IPS DF 19.7 (cell line): ENCODE results near the gene NDUFV3.
A peak's percentile ranks its signal among the peaks of the same experiment; 100 is the strongest.
"Not testable (repeated sequence)": the region's sequence is repeated elsewhere in the genome, so short reads cannot be mapped to it uniquely, and the experiment has no call there.

ENCODE experiments used
- DNase-seq: peaks from one replicate; pipeline ENCODE4 v3.0.0-alpha.2; 2013; ENCODE audit warnings: low read depth, low spot score

The NDUFV3 gene

DNA sequence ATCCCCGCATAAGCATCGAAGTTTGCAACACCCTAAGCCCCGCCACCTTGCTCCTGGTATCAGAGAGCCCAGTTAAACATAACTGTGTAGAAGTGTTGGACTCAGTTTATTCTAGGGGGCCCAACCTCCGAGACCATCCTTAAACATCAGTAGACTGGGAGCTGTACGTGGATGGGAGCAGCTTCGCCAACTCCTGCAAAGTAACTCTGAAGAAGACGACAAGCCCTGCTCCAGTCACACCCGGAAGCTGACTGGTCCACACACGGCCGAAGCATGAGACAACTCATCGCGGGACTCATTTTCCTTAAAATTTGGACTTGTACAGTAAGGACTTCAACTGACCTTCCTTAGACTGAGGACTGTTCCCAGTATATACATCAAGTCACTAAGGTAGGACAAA lies 40.9 kb downstream of the NDUFV3 start:
- not testable (repeated sequence) for DNase-seq

DNA sequence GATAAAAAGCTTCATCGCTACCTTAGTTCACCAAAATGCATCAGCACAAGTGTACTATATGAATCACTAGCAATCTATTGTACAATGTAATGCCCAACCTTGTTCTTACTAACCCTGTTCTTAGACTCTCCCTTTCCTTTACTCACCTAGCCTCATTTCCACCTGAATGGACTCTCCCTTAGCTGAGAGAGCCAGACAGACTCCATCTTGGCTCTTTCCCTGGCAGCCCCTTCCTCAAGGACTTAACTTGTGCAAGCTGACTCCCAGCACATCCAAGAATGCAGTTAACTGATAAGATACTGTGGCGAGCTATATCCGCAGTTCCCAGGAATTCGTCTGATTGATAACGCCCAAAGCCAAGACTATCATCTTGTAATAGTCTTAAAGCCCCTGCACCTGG lies 43.3 kb downstream of the NDUFV3 start:
- DNase-seq = not testable (repeated sequence)

- DNase-seq = not testable (repeated sequence)
These were observed 44.2 kb downstream of the NDUFV3 start for GRCh38 chr21:42937034-42937940.

DNA sequence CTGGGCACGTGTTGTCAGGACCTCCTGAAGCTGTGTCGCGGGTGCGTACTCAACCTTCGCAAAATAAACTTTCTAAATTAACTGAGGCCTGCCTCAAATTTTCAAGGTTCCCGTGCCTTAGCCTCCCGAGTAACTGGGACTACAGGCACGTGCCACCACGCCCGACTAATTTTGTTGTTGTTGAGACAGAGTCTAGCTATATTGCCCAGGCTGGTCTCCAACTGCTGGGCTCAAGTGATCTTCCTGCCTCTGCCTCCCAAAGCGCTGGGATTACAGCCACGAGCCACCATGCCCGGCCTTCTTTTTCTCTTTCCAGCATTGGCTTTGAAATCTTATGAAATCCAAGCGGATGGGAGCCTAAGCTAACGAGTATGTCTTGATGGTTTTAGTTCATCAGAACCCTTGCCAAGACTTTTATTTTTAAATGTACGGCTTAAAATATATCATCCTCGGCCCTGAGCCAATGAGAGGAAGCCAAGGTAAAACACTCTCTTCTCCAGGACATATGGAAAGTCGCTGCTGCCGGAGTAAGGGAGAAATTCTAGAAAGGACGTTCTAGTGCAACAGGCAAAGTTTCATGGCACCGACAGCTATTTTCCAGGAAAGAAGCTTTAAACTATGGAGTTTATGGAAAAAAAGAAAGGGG lies 45.0 kb downstream of the NDUFV3 start:
- no peak for DNase-seq

DNA sequence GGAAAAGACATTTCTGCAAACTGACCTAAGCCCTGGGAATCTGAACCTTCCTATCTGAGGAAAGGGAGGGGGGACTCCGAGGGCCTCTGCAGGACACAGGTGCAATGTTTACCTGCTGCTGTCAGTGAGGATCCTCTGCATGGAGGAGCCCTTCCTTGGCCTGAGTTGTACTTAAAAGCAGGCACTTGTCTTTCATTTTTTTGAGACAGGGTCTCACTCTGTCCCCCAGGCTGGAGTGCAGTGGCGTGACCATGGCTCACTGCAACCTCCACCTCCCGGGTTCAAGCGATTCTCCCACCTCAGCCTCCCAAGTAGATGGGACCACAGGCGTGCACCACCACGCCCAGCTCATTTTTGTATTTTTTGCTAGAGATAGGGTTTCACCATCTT lies 45.5 kb downstream of the NDUFV3 start:
- not testable (repeated sequence) for DNase-seq

DNA sequence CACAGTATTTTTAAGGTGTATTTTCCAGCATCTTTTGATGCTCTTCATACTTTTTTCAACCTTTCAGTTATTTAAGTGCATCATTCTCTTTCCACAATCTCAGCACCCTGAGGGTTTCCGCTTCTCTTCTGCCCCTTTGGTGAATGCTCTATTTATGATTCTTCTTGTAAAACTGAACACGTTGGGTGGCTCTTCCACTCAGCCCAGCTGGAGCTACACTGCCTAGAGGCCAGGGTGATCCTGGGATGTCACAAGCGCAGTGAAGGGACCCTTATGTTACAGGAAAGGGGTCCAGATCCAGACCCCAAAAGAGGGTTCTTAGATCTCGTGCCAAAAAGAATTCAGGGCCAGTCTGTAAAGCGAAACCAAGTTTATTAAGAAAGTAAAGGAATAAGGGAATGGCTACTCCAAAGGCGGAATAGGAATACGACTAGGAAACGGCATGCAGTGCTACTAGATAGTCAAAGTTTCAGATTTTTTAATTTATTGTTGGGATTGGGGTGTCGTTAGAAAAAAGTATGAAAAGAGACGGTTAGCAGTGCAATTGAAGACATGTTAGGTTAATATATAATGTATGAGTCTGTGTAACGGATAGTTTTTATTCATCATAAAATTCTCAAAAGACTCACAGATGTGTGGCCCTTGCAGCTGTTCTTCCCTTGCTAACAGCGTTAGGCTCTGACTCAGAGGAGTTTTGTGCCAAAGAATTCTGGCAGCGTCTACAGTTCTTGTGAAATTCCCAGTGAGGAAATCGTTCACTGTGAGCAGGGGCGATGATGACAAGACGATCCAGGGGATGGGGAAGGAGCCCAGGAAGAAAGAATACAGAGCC lies 46.7 kb downstream of the NDUFV3 start:
- no peak for DNase-seq

DNA sequence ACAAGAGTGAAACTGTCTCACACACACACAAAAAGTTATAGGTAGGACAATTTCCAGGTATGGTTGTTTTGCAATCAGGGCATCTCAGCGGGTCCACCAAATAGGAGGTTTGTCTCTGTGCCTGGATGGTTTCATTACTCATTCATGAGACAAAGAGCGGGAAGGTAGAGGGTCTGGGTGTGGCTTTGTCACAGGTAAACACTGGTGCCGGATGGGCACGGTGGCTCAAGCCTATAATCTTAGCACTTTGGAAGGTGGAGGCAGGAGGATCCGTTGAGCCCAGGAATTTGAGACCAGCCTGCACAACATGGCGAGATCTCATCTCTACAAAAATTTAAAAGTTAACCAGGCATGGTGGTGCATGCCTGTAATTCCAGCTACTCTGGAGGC lies 48.6 kb downstream of the NDUFV3 start:
- DNase-seq = no peak

- DNase-seq = no peak
These were observed 49.1 kb downstream of the NDUFV3 start for GRCh38 chr21:42942244-42942643.

DNA sequence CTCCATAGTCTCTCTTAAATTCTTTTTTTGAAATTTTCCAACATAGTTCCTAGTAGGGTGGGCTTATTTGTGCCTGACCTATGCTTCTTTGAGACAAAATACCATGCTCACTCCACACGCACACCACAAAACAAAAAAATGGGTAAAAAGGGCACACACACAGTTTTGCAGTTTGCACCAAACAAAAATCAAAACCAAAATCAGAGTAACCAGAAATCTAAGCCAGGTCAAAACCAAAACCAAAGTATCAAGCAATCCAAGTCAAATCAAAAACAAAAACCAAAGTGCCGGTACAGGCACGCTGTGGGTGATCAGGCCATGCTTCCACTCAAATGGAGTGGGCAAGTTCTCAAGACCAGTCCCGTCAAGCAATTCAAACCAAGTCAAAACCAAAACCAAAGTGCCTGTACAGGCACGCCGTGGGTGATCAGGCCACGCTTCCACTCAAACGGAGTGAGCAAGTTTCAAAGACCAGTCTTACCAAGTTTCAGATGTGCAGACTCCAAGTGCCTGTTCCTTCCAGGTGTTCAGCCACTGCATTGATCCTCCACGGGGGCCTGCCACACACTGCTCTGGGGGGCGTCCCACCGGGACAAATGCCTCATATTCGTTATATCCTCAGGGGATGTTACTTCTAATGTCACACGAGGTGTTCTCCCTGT lies 56.1 kb downstream of the NDUFV3 start:
- DNase-seq = not testable (repeated sequence)

DNA sequence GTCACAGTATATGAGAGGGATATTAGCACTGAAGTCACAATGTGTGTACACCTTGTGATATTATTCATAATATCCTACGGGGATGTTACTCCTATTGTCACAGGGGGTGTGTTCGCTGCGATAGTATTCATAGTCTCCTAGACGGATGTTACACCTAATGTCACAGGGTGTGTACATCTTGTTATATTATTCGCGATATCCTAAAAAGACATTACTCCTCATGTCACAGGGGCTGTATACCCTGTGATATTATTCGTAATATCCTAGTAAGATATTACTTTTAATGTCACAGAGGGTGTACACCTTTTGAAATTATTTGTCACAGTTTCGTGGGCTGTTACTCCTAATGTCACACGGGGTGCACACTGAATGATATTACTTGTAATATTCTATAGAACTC lies 58.1 kb downstream of the NDUFV3 start:
- not testable (repeated sequence) for DNase-seq

GRCh38 chr21:42956824-42957630 lies 63.9 kb downstream of the NDUFV3 start:
- DNase-seq = peak; percentile 93

DNA sequence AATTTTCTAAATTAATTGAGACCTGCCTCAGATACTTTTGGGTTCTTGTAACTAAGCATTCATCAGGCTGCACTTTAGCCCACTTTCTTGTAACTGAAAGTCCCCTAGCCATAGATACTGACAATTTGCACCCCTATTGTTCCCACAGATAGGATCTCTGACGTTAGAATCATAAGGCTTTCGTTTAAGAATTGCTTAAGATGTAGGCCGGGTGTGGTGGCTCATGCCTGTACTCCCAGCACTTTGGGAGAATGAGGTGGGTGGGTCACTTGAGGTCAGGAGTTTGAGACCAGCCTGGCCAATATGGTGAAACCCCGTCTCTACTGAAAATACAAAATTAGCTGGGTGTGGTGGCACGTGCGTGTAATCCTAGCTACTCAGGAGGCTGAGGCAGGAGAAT lies 65.0 kb downstream of the NDUFV3 start:
- DNase-seq = not testable (repeated sequence)

DNA sequence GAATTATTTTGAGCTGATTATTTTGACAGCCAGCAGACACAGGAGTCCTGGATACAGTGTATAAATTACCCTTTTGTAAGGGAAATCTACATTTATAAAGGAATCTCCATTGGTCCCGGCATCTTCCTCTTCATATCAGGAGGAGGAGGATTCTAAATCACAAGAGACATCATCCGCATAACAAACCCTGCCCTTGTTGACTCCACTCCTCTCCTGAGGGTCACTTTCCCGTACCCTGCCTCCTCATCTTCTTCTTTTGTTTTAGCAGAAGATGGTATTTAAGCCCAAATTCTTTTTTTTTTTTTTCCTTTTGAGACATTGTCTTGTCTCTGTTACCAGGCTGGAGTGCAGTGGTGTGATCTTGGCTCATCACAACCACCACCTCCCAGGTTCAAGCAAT lies 66.6 kb downstream of the NDUFV3 start:
- peak; percentile 91 for DNase-seq

- DNase-seq = no peak
These were observed 69.4 kb downstream of the NDUFV3 start for GRCh38 chr21:42962380-42963007.
